IMR-90 (cell line): Measurements from ENCODE around the gene KCNC2. TPM values are rescaled to one million over a fixed set of nuclear protein-coding genes. Genes with fewer than 3 reads are reported as not detected.

Experiments
- ATAC-seq: fragments of 200-7000 bp; cut with Tn5 transposase; 2 replicates; pipeline ENCODE4 v1.9.1; 2020; ENCODE audit warnings: low read depth, mild to moderate bottlenecking, moderate library complexity
- BruUV-seq: library from RNA; stranded (reverse); fragments of 400-500 nt; replicated peaks from 2 replicates; lab custom pipeline; 2021; lab: Mats Ljungman, UMichigan
- CTCF ChIA-PET: fragments of 300-600 bp; formaldehyde crosslinking; extraction: SDS; loops from one replicate; lab custom pipeline; 2021; ENCODE audit warnings: antibody characterized with exemption; lab: Yijun Ruan, JAX
- POLR2A ChIA-PET: fragments of 300-600 bp; sonication (Branson Sonifier 250); formaldehyde crosslinking; loops from one replicate; lab custom pipeline; 2022; ENCODE audit warnings: antibody characterized with exemption; ENCODE audit not compliant: unreplicated experiment; lab: Charles Lee
- DNase-seq: peaks from one replicate; pipeline ENCODE4 v3.0.0; 2013
- H2AFZ ChIP-seq: replicated peaks from 2 replicates; pipeline ENCODE3; 2013; ENCODE audit warnings: low read length, mild to moderate bottlenecking; ENCODE audit not compliant: poor library complexity
- H2AK5ac ChIP-seq: 2 replicates; pipeline ENCODE4 v1.6.1; 2013; ENCODE audit warnings: low read depth, low read length, inconsistent platforms
- H2AK9ac ChIP-seq: replicated peaks from 2 replicates; pipeline ENCODE3; 2013; ENCODE audit warnings: mild to moderate bottlenecking, low read depth, low read length, moderate library complexity; ENCODE audit not compliant: poor library complexity
- H2BK120ac ChIP-seq: 2 replicates; pipeline ENCODE4 v1.6.1; 2013; ENCODE audit warnings: low read depth, low read length, inconsistent platforms
- H2BK15ac ChIP-seq: 3 replicates; pipeline ENCODE4 v1.6.1; 2013; ENCODE audit warnings: low read depth, low read length, inconsistent platforms
- H2BK20ac ChIP-seq: 2 replicates; pipeline ENCODE4 v1.6.1; 2013; ENCODE audit warnings: low read depth, mild to moderate bottlenecking, inconsistent platforms, low read length, moderate library complexity
- H2BK5ac ChIP-seq: 2 replicates; pipeline ENCODE4 v1.6.1; 2013; ENCODE audit warnings: mild to moderate bottlenecking, low read depth, low read length, inconsistent platforms; ENCODE audit not compliant: poor library complexity, severe bottlenecking
- H3K14ac ChIP-seq: replicated peaks from 2 replicates; pipeline ENCODE4 v1.6.1; 2013; ENCODE audit warnings: low read depth, low read length, inconsistent platforms
- H3K18ac ChIP-seq: 2 replicates; pipeline ENCODE4 v1.6.1; 2013; ENCODE audit warnings: low read depth, low read length, control low read depth
- H3K23ac ChIP-seq: 2 replicates; pipeline ENCODE4 v1.6.1; 2013; ENCODE audit warnings: low read depth, low read length, inconsistent platforms
- H3K27ac ChIP-seq: 2 replicates; pipeline ENCODE4 v1.5.1; 2013; ENCODE audit warnings: mild to moderate bottlenecking, control low read depth, low read length; ENCODE audit not compliant: insufficient read depth
- H3K27me3 ChIP-seq: 2 replicates; pipeline ENCODE4 v1.6.1; 2013; ENCODE audit warnings: low read length; ENCODE audit not compliant: control insufficient read depth, insufficient read depth
- H3K36me3 ChIP-seq: 2 replicates; pipeline ENCODE4 v1.6.1; 2013; ENCODE audit warnings: low read length, mixed read lengths; ENCODE audit not compliant: control insufficient read depth, insufficient read depth
- H3K4ac ChIP-seq: 2 replicates; pipeline ENCODE4 v1.6.1; 2013; ENCODE audit warnings: low read depth, low read length, inconsistent platforms
- H3K4me1 ChIP-seq: 2 replicates; pipeline ENCODE4 v1.6.1; 2013; ENCODE audit warnings: low read length, mixed read lengths; ENCODE audit not compliant: control insufficient read depth, insufficient read depth
- H3K4me2 ChIP-seq: 2 replicates; pipeline ENCODE4 v1.6.1; 2013; ENCODE audit warnings: low read depth, mild to moderate bottlenecking, control low read depth, low read length, moderate library complexity
- H3K4me3 ChIP-seq: 2 replicates; pipeline ENCODE4 v1.5.1; 2013; ENCODE audit warnings: low read depth, mild to moderate bottlenecking, control low read depth, low read length, moderate library complexity; ENCODE audit not compliant: insufficient read depth
- H3K56ac ChIP-seq: 2 replicates; pipeline ENCODE4 v1.6.1; 2013; ENCODE audit warnings: low read length, inconsistent platforms; ENCODE audit not compliant: insufficient read depth; ENCODE audit errors: extremely low read depth
- H3K79me1 ChIP-seq, 2 experiments: 2 replicates each; pipeline ENCODE4 v1.6.1; 2013; ENCODE audit warnings: low read length in 2 of 2, inconsistent platforms in 1 of 2, low read depth in 1 of 2
- H3K9ac ChIP-seq: 2 replicates; pipeline ENCODE4 v1.6.1; 2013; ENCODE audit warnings: low read depth, low read length, control low read depth
- H3K9me1 ChIP-seq: 2 replicates; pipeline ENCODE4 v1.6.1; 2013; ENCODE audit warnings: low read length, inconsistent platforms; ENCODE audit not compliant: insufficient read depth
- H3K9me3 ChIP-seq: 2 replicates; pipeline ENCODE4 v1.6.1; 2013; ENCODE audit warnings: low read length; ENCODE audit not compliant: control insufficient read depth, insufficient read depth
- H4K20me1 ChIP-seq: 2 replicates; pipeline ENCODE4 v1.6.1; 2013; ENCODE audit warnings: low read length, inconsistent platforms; ENCODE audit not compliant: insufficient read depth
- H4K5ac ChIP-seq: 2 replicates; pipeline ENCODE4 v1.6.1; 2013; ENCODE audit warnings: mild to moderate bottlenecking, low read depth, low read length, control low read depth
- H4K8ac ChIP-seq, 2 experiments: 2 replicates each; pipeline ENCODE4 v1.6.1; 2013; ENCODE audit warnings: low read depth in 2 of 2, low read length in 2 of 2, control low read depth in 1 of 2, inconsistent platforms in 1 of 2
- H4K91ac ChIP-seq: 2 replicates; pipeline ENCODE4 v1.6.1; 2013; ENCODE audit warnings: low read depth, low read length, inconsistent platforms; ENCODE audit not compliant: insufficient read depth
- CEBPB ChIP-seq: IDR thresholded peaks from 2 replicates; pipeline ENCODE4 v1.6.1; 2012; ENCODE audit warnings: low read depth, low read length, improper control_type of control experiment
- FOS ChIP-seq: fragments of 150-350 bp; IDR thresholded peaks from 2 replicates; pipeline ENCODE4 v1.6.1; 2016; ENCODE audit warnings: low read depth, low read length
- POLR2A ChIP-seq: IDR thresholded peaks from 2 replicates; pipeline ENCODE4 v1.6.1; 2012; ENCODE audit warnings: mild to moderate bottlenecking, low read depth, low read length
- RCOR1 ChIP-seq: IDR thresholded peaks from 2 replicates; pipeline ENCODE4 v1.6.1; 2012; ENCODE audit warnings: mild to moderate bottlenecking, low read length, improper control_type of control experiment; ENCODE audit not compliant: insufficient replicate concordance
- WGBS, 2 experiments: methylation state at CpG; one replicate each; pipeline versions ENCODE4 v1.1.5 to v1.1.7; 2013; ENCODE audit warnings: missing lambda C conversion rate in 2 of 2; ENCODE audit not compliant: insufficient read length in 1 of 2; ENCODE audit errors: extremely low coverage in 2 of 2; 5-methylcytosine and 5-hydroxymethylcytosine counted together
- dilution Hi-C: fragments of 300-500 bp; cut with HindIII; formaldehyde crosslinking; loops from one replicate; pipeline ENCODE4 v1.14.3; 2018; ENCODE audit warnings: low sequenced_read_pairs; ENCODE audit not compliant: unreplicated experiment
- in situ Hi-C: fragments of 300-500 bp; cut with MboI; formaldehyde crosslinking; loops from 3 replicates; pipeline ENCODE4 v1.14.3; 2019; ENCODE audit warnings: low sequenced_read_pairs, inconsistent platforms, mixed read lengths
- intact Hi-C: fragments of 100-400 bp; cut with micrococcal nuclease; formaldehyde crosslinking; loops from 2 replicates; pipeline ENCODE4 v1.10.0; 2022
- polyA plus RNA-seq, 3 experiments: library from polyadenylated mRNA; depleted of rRNA; stranded (reverse); fragments of >200 nt; gene quantifications; 2 replicates each; pipeline ENCODE4 v1.2.3, GENCODE V29; 2012; ENCODE audit warnings: low replicate concordance in 1 of 3
- total RNA-seq: library from RNA; depleted of rRNA; stranded (reverse); fragments of >200 nt; gene quantifications from 2 replicates; pipeline ENCODE4 v1.2.3, GENCODE V29; 2012

Gene KCNC2
- total and polyA plus RNA-seq, 2 of the 4 experiments (the other 2 are of a cell fraction) = not detected

- H2BK5ac ChIP-seq = no peak overlapping the region
- H3K4me1 ChIP-seq = no peaks in the 10 kb centered on the region
- WGBS, 2 experiments = no CpG with 5 or more reads among the region's 2 CpGs
- H2AK9ac ChIP-seq = no peak overlapping the region
- H4K20me1 ChIP-seq = no peaks in the 10 kb centered on the region
- no peaks in the 10 kb centered on the region for H3K9me3 ChIP-seq
- CTCF ChIA-PET = no interaction called here
- H3K4ac ChIP-seq = no peak overlapping the region
- no peaks in the 10 kb centered on the region for H3K79me1 ChIP-seq
- no peak overlapping the region for H3K56ac ChIP-seq
- POLR2A ChIA-PET = no interaction called here
- H3K4me3 ChIP-seq = no peak overlapping the region
- no peaks in the 10 kb centered on the region for H3K27me3 ChIP-seq
- no peak overlapping the region for H3K27ac ChIP-seq
- H3K14ac ChIP-seq = no peak overlapping the region
- no peak overlapping the region for H3K18ac ChIP-seq
- no peak overlapping the region for H4K91ac ChIP-seq
- no peak for TF ChIP-seq CEBPB
- TF ChIP-seq RCOR1 = no peak
- no peak for TF ChIP-seq POLR2A
- TF ChIP-seq FOS = no peak
- DNase-seq = peak; percentile 1
- no peak overlapping the region for H2BK20ac ChIP-seq
- ATAC-seq = no peak
- H2AFZ ChIP-seq = no peak overlapping the region
- in situ Hi-C loops (no loop called here), dilution Hi-C loops (no loop called here), intact Hi-C loops (no loop called here)
- no peak overlapping the region for H3K23ac ChIP-seq
- no peak overlapping the region for H2BK15ac ChIP-seq
- no peaks in the 10 kb centered on the region for H3K9me1 ChIP-seq
- no peak overlapping the region for H4K8ac ChIP-seq
- no peak overlapping the region for H2BK120ac ChIP-seq
- no peak overlapping the region for H3K9ac ChIP-seq
- H3K36me3 ChIP-seq = no peaks in the 10 kb centered on the region
- BruUV-seq = no TSS peak
- H2AK5ac ChIP-seq = no peak overlapping the region
- H4K5ac ChIP-seq = no peak overlapping the region
- H3K4me2 ChIP-seq = no peak overlapping the region
These were observed 123.3 kb downstream of the KCNC2 start for GRCh38 chr12:75086091-75087038.
